ENCODE results near the gene XPOT. TPM values are rescaled to one million over a fixed set of nuclear protein-coding genes. Genes with fewer than 3 reads are reported as not detected.

The XPOT gene
- total and polyA plus RNA-seq, 3 donors from 2014 or later: 43.5 to 47.5 (median 46.8) TPM

Small RNA genes lying within 50 kb of the gene (small RNA-seq; reads per million reads assigned to genes)
- 0 reads per million in 2 donors for gene RF01210

Other genes starting within 250 kb of the XPOT start
- gene KICS2, start 182.1 kb upstream of the XPOT start, total RNA-seq: 10 to 100 TPM; 20.5 to 27.9 TPM
- gene KICS2, start 182.1 kb upstream of the XPOT start, polyA plus RNA-seq (ENCODE audit: insufficient read depth, low read depth, low replicate concordance): 7.9 TPM
- 10 to 100 TPM in 1 of 2 donors, 1 to 10 TPM in 1; 4.2 to 13.1 TPM for gene C12orf56, start 13.6 kb upstream of the XPOT start, total RNA-seq
- 21.8 TPM for gene C12orf56, start 13.6 kb upstream of the XPOT start, polyA plus RNA-seq (ENCODE audit: insufficient read depth, low read depth, low replicate concordance)
- gene TBK1, start 47.7 kb downstream of the XPOT start, total RNA-seq: 10 to 100 TPM; 47.6 to 48.3 TPM
- gene TBK1, start 47.7 kb downstream of the XPOT start, polyA plus RNA-seq (ENCODE audit: insufficient read depth, low read depth, low replicate concordance): 32.0 TPM
- gene RASSF3, start 206.1 kb downstream of the XPOT start, total RNA-seq: 10 to 100 TPM; 20.3 to 26.4 TPM
- gene RASSF3, start 206.1 kb downstream of the XPOT start, polyA plus RNA-seq (ENCODE audit: insufficient read depth, low read depth, low replicate concordance): 27.5 TPM

All from testis (tissue), 3 donors.